ENCODE measurements around the gene PHEX. TPM values are rescaled to one million over a fixed set of nuclear protein-coding genes. Genes with fewer than 3 reads are reported as not detected.

Gene PHEX
- total RNA-seq, 2 donors from 2014 or later: not detected

DNA sequence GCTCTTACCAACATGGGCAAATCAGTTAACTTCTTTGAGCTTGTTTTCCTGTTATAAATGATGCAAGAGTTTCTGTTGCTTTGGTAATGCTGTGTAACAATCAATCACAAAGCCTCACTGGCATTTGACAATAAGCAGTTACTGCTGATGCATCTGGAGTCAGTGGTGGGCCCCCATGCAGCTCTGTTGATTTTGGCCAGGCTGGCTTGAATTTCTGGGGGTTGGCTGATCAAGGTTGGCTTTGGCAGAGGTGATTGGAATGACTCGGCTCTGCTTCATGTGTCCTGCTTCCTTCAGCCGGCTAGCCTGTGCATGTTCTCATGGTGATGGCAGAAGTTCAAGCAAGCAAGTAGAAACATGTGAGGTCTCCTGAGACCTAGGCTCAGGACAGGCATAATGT lies 90.4 kb downstream of the PHEX start:
- Histone ChIP-seq H3K27ac (no peak overlapping the region), H3K4me3 (no peak overlapping the region), H3K9me3 (no peaks in the 10 kb centered on the region), H3K36me3 (no peaks in the 10 kb centered on the region), H3K27me3 (no peaks in the 10 kb centered on the region), H3K4me1 (no peaks in the 10 kb centered on the region)
- no peak for TF ChIP-seq CTCF (IDR thresholded peaks at IDR 0.05)
- no peak for DNase-seq (ENCODE audit: low spot score)

DNA sequence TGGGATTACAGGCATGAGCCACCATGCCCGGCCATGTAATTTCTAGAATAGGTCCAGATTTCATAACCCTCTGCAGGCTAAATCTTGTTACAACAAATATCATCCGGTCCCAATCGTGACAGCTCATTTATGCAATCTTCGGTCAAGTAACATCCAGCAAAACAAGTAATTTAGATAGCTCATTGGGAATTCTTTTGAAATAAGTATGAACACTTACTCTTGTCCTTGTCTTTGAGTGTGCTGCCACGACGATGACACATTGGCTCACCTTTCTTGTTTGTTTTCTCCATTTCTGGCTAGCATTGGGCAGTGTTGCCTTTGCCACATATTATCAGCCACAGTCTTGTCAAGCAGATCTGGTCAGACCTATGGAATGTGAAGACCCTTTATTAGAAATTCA lies 92.0 kb downstream of the PHEX start:
- Histone ChIP-seq H3K4me3 (no peak overlapping the region), H3K4me1 (no peaks in the 10 kb centered on the region), H3K27me3 (no peaks in the 10 kb centered on the region), H3K36me3 (no peaks in the 10 kb centered on the region), H3K9me3 (no peaks in the 10 kb centered on the region), H3K27ac (no peak overlapping the region)
- DNase-seq (ENCODE audit: low spot score): no peak
- TF ChIP-seq CTCF (IDR thresholded peaks at IDR 0.05): no peak

- H3K27me3 ChIP-seq: no peaks in the 10 kb centered on the region
- no peaks in the 10 kb centered on the region for H3K36me3 ChIP-seq
- no peak for DNase-seq (ENCODE audit: low spot score)
- no peak overlapping the region for H3K4me3 ChIP-seq
- H3K4me1 ChIP-seq: no peaks in the 10 kb centered on the region
- TF ChIP-seq CTCF (IDR thresholded peaks at IDR 0.05): no peak
- no peak overlapping the region for H3K27ac ChIP-seq
- no peaks in the 10 kb centered on the region for H3K9me3 ChIP-seq
Measured at GRCh38 chrX:22125481-22125880, 93.4 kb downstream of the PHEX start.

- Histone ChIP-seq H3K4me3 (no peak overlapping the region), H3K9me3 (no peaks in the 10 kb centered on the region), H3K36me3 (no peaks in the 10 kb centered on the region), H3K4me1 (no peaks in the 10 kb centered on the region), H3K27me3 (no peaks in the 10 kb centered on the region), H3K27ac (no peak overlapping the region)
- TF ChIP-seq CTCF (IDR thresholded peaks at IDR 0.05): no peak
- DNase-seq (ENCODE audit: low spot score): no peak
Measured at GRCh38 chrX:22126327-22126726, 94.2 kb downstream of the PHEX start.

DNA sequence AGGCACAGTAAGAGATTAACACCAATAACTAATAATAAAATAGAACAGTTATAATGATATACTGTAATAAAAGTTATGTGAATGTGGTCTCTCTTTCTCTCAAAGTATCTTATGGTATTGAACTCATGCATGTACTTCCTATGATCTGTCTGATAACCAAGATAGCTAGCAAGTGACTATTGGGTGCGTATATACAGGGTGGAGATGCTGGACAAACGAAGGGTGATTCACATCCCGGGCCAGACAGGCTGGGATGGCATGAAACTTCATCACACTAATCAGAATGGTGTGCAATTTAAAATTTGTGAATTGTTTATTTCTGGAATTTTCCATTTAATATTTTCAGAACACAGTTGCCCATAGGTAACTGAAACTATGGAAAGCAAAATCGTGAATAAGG lies 96.8 kb downstream of the PHEX start:
- no peaks in the 10 kb centered on the region for H3K4me1 ChIP-seq
- H3K27me3 ChIP-seq: no peaks in the 10 kb centered on the region
- no peak overlapping the region for H3K27ac ChIP-seq
- no peak overlapping the region for H3K4me3 ChIP-seq
- H3K9me3 ChIP-seq: no peaks in the 10 kb centered on the region
- no peaks in the 10 kb centered on the region for H3K36me3 ChIP-seq
- TF ChIP-seq CTCF (IDR thresholded peaks at IDR 0.05): no peak
- no peak for DNase-seq (ENCODE audit: low spot score)

- Histone ChIP-seq H3K4me3 (no peak overlapping the region), H3K9me3 (no peaks in the 10 kb centered on the region), H3K27me3 (no peaks in the 10 kb centered on the region), H3K4me1 (peaks cover 0 to 5% of the 10 kb centered on the region in 2 donors), H3K27ac (no peak overlapping the region), H3K36me3 (no peaks in the 10 kb centered on the region)
- TF ChIP-seq CTCF (IDR thresholded peaks at IDR 0.05): no peak
- DNase-seq (ENCODE audit: low spot score): no peak
Measured at GRCh38 chrX:22134681-22135080, 102.6 kb downstream of the PHEX start.

Measured in right atrium auricular region (tissue), 2 donors.